Hematopoietic multipotent progenitor cell treated with erythropoietin and hydrocortisone succinate and interleukin-3 and kit ligand, for 17 days (in vitro differentiated cells): ENCODE measurements around the gene PSME3IP1.
A peak's percentile ranks its signal among the peaks of the same experiment; 100 is the strongest.
"Not testable (repeated sequence)": the region's sequence is repeated elsewhere in the genome, so short reads cannot be mapped to it uniquely, and the experiment has no call there.

ENCODE experiments used
- DNase-seq: peaks from one replicate; pipeline ENCODE4 v3.0.0-alpha.2; 2015; ENCODE audit warnings: low spot score

PSME3IP1 gene

DNA sequence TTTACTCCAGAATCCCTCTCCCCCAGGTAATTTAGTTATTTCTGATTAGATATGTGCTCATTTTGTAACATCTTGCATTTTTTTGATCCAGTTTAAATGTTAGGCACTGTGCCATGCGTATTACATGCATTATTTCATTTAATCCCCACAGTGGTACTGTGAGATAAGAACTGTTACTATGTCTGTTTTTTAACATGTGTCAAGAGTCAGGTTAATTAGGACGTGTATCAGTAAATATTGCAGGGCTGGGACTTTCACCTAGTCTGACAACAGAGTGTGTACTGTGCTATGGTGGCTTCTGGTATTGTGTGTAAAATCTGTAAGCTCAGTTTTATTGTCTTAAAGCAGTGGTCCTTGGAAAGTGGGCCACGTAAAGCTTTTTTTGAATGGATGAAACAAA is 10.9 kb upstream of the PSME3IP1 start:
- no peak for DNase-seq

DNA sequence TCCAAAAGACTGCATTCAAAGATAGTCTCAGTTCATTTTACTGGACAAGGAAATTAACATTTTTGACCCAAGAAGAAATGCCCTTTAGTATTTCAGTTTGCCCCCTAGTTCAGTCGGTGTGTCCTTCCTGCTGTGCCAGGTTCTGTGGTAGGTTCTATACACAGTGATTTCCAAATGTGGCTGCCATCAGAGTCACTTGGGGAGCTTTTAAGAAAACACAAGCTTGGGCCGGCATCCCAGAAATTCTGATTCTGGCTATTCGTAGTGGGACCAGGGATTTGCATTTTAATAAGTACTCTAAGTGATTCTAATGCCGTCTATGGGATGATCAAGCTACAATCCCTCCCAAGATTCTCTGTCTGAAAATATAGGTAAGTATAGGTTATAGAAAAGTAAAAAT is 10.4 kb upstream of the PSME3IP1 start:
- no peak for DNase-seq

DNA sequence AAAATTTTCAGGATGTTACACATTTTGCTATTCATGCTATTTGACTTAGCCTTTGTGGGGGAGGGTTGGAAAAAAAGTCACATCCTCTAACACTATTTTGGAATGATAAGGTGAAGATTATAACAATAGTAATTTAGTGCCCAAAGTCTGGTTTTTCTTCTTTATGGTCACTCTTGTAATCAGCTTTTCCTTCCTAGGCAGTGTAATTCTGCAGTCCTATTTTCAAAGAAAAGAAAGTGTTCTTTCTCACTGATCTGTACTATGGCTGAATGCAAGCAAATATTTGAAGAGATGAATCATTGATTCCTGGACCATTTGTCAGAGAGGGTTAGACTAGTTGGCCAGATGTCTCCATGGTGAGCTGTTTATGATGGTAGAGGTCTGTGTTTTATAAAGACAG is 8.7 kb upstream of the PSME3IP1 start:
- DNase-seq = no peak

GRCh38 chr16:57192720-57193486 is 7.1 kb upstream of the PSME3IP1 start:
- DNase-seq = no peak

- no peak for DNase-seq
These were observed 6.3 kb upstream of the PSME3IP1 start for GRCh38 chr16:57192146-57192545.

GRCh38 chr16:57191056-57191571 is 5.3 kb upstream of the PSME3IP1 start:
- DNase-seq = no peak

GRCh38 chr16:57190136-57190535 is 4.3 kb upstream of the PSME3IP1 start:
- no peak for DNase-seq

DNA sequence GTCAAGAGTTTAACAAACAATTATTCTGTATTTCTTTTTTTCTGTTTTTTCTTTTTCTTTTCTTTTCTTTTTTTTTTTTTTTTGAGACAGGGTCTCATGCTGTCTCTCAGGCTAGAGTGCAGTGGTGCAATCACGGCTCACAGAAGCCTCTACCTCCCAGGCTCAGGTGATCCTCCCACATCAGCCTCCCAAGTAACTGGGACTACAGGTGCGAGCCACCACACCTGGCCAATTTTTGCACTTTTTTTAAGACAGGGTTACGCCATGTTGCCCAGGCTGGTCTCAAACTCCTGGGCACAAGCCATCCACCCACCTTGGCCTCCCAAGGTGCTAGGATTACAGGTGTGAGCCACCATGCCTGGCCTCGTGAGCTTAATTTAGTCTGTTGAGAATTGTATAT is 3.7 kb upstream of the PSME3IP1 start:
- not testable (repeated sequence) for DNase-seq

DNA sequence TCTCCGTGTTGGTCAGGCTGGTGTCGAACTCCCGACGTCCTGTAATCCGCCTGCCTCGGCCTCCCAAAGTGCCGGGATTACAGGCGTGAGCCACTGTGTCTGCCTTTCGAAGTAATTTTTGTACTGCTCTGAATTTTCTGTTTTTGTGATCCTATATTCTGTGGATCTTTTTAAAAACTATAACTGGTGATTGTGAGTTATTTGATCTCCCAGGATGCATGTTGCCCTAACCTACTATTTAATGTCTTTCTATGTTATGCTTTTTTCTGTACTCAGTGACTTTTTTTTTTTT is 2.8 kb upstream of the PSME3IP1 start:
- DNase-seq = no peak

GRCh38 chr16:57187902-57188710 is 2.3 kb upstream of the PSME3IP1 start:
- not testable (repeated sequence) for DNase-seq

DNA sequence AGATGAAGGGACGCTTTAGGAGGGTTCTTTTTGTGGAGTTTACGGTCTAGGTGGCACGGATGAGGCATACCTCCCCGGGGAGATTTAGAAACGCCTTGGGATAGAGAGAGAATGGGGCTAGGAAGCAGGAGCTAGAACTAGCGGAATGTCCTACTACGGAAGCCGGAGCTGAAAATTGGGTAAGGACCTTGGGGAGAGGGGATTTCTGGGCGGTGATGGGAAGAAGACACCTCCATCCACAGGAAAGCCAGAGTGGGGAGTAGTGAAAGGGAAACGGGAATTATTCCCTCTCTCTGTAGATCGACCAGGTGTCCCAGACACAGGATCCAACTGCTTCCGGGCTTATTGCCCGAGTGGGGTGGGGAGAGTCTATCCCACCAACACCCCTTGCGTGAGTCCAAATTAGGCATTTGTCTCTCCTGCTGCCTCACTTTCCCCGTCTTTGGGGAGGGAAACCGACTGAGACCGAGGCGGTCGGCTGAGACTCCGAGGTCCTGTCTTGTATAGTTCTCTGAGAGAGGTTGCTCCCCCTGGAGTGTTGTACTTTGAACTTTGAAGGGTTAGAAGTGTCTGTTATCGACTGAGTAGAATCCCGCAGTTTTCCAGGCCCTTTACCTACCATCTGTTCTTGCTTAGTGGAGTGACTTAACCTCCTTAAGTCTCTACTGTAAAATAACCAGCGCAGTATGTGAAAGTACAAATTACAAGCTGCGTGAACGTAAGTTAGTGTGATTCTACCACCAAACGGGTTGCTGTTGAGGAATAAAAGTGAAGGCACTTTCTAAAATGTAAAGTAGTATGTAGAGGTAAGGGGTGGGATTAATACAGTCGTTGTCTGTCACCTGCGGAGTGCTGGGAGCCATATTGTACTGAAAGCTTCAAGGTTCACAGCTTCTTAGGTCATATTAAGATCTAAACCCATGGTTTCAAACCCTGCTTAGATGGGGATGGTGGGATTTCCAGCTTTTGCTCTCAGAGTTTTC is 1.3 kb upstream of the PSME3IP1 start:
- peak; percentile 46 for DNase-seq

GRCh38 chr16:57185446-57185944 is 344 bp downstream of the PSME3IP1 start:
- peak; percentile 76 for DNase-seq

GRCh38 chr16:57184887-57185445 is 873 bp downstream of the PSME3IP1 start:
- DNase-seq = no peak

DNA sequence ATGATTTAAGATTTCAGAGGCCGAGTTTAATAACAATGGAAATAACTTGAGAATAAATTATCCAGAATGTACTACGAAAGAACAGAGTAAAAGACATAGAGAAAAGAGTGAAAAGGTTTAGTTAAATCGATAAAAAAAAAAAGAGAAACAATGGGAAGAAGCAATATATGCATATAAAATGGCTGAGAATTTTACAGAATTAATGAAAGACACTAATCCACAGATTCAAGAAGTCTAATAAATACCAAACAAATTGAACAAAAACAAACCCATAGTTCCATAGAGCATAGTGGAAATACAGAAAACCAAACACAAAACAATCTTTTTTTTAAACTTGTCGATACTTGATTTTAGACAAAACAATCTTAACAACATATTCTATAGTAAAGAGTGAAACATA is 1.7 kb downstream of the PSME3IP1 start:
- DNase-seq = no peak

DNA sequence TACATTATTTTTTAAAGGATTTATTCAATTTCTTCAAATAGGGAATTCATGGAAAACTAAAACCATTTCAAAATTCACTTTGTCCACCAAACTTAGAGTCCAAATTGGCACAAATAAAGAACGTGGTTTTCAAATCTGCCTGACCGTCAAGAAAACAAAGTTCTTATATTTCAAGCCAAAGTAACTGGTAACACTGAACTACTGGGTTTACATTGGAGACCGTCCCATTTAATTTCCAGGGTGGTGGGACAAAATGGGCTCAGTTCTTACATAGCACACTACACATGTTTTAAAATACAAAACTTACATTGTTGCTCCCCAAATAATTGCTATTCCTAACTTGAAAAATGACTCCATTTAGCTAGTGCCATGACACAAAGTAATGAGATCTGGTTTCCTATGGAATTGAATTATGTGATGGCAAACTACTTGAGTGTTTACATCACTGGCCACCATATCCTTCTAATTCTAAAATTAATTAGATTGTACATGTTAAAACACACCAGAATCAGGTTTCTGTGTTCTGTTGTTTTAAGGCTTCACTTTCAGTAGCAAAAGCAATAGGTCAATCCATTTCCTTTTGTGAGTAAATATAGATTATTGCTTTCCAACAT is 6.5 kb downstream of the PSME3IP1 start:
- no peak for DNase-seq

DNA sequence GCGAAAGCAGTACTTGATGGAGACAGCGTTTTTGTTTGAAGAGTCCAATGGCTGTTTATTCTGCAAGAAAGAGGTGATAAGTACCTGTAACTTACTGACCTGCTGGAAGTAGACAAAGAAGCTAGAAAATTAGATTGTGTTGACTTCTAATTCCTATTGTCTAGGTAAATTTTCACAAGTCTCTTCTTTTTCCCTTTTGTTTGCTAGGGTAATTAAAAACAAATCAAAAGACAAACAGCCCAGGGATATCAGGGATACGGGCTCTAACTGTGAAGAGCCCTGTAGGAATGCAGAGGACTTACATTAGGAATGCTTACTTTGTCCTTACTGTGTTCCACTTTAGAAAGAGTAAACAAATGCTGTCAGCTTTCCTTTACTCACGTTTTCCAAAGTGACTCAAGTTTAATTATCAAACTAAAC is 7.0 kb downstream of the PSME3IP1 start:
- DNase-seq = no peak

DNA sequence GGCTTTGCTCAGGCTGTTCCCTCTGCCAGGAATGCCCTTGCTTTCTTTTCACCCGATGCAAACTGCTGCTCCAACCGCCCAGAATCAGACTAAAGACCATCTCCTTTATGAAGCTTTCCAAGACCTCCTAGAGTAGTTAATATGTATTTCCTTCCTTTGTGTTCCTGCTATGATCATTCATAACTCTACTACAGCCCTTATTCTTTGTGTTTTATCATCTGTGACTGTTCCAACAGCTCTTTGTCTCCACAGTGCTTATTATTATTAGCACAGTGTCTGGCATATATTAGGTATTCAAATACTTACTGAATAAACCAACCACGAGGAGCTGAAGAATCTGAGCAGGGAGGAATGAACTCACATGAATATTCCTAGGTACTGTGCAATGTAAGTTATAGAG is 7.6 kb downstream of the PSME3IP1 start:
- DNase-seq = no peak

DNA sequence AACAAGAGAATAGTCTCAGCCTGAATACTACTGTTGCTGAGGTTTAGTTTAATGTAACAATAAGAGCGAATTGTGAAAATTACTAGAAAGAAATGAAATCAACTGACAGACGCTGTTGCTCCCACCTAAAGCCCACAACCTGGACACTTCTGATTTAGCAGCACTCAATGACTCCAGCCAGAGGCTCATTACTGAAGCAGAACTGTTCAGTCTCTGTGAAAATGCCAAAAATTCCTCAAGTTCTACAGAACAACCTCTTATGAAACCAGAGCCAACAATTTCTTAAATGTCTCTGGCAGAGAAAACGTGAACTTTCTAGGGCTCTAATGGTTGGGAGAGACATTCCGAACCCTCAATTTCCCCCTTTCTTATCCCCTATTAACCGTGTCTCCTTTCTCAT is 9.9 kb downstream of the PSME3IP1 start:
- DNase-seq = no peak

DNA sequence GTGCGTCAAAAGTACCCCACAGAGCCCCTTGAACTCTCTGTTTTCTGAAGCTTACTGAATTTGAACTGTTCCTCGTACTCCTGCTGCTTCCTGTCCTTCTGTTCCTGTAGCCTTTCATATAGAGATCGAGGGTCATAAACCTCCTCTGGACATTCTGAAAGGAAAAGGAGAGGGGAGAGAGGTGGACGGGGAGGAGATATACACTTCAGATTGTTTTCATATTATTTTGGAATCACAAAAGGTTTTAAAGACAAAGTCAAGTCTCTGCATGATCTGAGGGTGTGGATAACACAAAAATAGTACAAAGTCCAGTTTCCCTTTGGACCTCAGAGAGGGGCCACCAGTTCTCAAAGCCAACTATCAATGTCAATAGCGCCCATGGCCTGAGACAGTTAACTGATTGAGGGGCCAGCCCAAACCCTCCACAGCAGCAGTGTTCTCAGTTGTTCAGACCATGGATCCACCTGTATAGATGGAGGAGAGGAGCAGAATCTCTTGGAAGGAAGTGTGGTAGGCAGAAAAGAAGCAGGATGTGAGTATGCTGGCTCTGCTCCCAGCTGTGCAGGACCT is 13.0 kb downstream of the PSME3IP1 start:
- no peak for DNase-seq

- no peak for DNase-seq
These were observed 16.5 kb downstream of the PSME3IP1 start for GRCh38 chr16:57169327-57169726.

- no peak for DNase-seq
These were observed 17.9 kb downstream of the PSME3IP1 start for GRCh38 chr16:57167953-57168352.
